GM12872 (cell line): ENCODE data around the gene ANKRD16.

ENCODE experiments used
- TF ChIP-seq, protein P1 (sequence below): IDR thresholded peaks from 3 replicates; pipeline ENCODE4 v1.5.1; 2011; ENCODE audit warnings: low read depth, mild to moderate bottlenecking, low read length, moderate library complexity; ENCODE audit not compliant: insufficient read depth

ANKRD16 gene

DNA sequence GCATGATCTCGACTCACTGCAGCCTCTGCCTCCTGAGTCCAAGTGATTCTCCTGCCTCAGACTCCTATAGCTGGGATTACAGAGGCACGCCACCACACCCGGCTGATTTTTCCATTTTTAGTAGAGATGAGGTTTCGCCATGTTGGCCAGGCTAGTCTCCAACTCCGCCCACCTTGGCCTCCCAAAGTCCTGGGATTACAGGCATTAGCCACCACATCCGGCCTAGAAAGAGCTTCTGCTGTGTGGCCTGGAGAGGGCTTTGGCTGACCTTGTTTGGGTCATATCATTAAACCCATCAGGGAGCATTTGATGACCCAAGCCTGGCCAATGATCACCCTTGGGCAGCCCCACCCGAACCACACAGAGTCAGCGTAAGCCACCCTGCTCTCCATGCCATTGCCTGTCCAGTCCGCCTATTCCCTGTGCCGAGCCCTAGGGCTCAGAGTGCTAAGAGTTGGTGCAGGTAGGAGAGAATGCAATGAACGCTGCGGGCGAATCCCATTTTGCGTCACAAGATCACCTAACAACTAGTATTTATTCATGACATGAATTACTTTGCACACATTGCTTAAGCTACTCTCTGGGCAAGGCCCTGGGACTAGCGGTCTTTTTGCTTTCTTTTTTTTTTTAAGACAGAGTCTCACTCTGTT, 54.1 kb downstream of the ANKRD16 start:
- TF ChIP-seq, protein P1, sequence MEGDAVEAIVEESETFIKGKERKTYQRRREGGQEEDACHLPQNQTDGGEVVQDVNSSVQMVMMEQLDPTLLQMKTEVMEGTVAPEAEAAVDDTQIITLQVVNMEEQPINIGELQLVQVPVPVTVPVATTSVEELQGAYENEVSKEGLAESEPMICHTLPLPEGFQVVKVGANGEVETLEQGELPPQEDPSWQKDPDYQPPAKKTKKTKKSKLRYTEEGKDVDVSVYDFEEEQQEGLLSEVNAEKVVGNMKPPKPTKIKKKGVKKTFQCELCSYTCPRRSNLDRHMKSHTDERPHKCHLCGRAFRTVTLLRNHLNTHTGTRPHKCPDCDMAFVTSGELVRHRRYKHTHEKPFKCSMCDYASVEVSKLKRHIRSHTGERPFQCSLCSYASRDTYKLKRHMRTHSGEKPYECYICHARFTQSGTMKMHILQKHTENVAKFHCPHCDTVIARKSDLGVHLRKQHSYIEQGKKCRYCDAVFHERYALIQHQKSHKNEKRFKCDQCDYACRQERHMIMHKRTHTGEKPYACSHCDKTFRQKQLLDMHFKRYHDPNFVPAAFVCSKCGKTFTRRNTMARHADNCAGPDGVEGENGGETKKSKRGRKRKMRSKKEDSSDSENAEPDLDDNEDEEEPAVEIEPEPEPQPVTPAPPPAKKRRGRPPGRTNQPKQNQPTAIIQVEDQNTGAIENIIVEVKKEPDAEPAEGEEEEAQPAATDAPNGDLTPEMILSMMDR, result no peak

DNA sequence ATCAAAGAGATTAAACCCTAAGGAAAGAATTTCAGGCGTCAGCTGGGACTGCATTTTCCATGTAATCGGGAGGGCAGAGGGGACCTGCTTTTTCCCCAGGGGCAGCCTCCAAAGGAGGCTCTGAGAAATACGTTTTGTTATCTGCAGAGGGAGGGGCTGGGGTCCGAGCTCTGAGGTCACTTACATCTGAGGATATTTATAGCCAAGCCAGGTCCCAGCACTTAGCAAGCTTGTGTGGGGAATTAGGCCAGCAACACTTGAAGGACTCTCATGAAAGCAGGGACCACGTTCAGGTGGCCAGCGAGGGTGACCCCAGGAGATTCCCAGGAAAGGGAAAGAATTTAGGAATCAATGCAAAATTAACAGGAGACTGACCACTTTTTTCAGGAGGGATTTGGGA, 55.9 kb downstream of the ANKRD16 start:
- TF ChIP-seq, protein P1, result no peak

DNA sequence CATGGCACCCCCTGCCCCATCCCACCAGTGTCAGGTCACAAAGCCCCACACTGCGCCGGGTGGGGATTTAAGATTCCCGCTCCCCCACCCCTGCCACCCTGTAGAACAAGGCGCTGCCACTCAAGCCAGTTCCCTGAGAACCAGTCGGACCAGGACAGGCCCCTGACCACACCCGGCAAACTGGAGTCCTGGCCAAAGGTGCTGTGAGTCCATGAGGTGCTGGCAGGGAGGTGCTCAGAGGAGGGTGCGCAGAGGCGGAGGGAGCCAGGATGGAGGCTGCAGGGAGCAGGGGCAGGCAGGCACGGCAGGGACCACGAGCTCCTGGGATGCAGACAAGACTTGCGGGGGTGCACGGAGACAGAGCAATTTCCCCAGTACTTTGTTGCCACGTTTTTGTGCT, 56.7 kb downstream of the ANKRD16 start:
- TF ChIP-seq, protein P1, result no peak

DNA sequence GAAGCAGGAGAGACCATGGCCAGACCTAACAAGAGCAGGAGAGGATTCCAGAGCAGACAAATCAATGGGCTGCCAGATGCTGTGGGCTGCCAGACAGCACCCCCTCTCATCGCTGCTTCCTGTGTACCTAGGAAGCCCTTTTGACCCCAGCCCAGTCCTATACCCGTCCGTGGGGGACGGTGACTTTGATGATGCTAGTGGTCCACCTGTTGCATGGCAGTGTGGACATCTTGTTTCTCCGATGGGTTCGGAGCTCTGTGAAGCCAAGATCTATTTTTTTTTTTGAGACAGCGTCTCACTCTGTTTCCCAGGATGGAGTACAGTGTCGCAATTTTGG, 58.3 kb downstream of the ANKRD16 start:
- TF ChIP-seq, protein P1, result no peak

DNA sequence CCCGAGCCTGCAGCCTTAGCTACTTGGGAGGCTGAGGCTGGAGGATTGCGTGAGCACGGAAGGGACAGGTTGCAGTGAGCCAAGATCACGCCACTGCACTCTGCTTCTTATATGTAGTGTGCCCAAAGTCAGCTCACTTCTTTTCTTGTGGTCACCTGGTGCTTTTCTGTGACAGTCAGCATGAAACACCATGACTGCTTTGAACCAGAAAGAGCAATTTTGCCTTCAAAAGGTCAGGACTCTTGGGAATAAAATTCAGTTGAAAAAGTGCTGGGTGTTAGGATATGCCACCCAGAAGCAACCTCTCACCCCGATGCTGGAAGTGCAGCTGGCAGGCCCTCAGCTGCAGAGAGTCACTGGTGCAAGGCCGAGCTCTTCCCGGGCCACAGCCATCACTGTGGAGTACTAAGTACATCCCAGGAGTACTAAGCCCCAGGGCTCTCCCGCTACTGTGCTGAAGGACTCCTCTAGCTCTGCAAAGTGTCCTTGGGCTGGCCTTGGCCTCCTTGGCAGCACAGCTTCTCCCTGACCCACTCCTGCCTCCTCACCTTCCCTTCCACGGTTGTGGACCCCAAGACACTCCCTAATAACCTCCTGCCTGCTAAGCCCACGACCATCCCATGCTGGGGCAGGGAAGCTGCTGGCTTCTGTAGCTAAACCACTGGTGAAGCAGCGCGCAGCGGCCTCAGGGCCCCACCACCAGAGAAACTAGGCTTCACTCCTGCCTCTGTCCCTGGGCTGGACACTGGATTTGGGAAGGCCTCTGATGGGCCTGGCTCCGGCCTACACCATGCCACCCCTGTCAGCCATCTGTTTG, 58.9 kb downstream of the ANKRD16 start:
- TF ChIP-seq, protein P1, result no peak

DNA sequence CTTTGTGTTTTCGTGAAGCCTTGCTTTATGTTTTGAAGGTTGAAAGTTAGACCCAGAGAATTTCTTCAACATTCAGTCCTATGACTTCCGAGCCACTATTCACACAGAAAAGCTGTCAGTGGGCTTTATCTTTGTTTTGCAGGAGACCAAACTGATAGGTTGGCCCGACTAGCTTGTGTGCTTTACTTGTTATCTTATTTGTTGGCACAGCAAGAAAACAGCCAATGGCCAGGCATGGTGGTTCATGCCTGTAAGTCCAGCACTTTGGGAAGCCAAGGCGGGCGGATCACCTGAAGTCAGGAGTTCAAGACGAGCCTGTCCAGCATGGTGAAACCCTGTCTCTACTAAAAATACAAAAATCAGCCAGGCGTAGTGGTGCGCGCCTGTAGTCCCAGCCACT, 60.4 kb downstream of the ANKRD16 start:
- TF ChIP-seq, protein P1, result no peak

DNA sequence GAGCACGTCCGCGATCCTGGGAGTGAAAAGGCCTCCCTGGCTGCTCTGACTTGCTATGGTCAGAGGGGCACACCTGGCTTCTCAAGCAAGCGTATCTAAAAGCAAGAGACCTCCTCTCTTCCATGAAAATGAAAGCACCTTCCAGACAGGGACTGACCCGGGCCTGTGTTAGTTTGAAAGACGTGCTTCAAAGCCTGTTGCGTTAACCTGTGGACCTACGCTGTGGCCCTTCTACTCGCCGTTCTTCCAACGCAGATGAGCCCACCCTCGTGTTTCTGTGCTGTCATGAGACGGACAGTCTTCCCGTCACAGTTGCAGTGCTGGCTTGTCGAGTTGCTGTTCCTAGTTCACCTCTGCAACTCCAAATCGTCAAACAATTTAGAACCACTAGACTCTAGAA, 61.0 kb downstream of the ANKRD16 start:
- TF ChIP-seq, protein P1, result no peak
